ENCODE results near the gene EPSTI1.

DNA sequence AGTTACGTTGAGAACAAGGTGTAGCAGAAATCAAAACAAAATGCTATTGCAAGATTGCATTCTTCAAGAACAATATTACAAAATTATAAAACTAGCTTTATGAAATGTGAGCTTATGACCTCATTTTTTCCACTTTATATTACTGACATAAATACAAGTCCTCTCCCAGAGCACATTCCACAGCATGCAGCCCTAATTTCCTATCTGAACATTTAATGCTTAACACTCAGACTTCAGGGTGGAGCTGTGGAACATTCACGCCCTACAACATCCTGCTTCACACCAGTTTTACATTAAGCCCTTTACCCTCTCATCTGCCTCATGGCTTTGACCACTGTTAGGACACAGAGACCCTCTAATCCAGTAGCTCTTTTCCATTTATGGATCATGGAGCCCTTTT lies 65.5 kb downstream of the EPSTI1 start:
- TF ChIP-seq, protein P1, sequence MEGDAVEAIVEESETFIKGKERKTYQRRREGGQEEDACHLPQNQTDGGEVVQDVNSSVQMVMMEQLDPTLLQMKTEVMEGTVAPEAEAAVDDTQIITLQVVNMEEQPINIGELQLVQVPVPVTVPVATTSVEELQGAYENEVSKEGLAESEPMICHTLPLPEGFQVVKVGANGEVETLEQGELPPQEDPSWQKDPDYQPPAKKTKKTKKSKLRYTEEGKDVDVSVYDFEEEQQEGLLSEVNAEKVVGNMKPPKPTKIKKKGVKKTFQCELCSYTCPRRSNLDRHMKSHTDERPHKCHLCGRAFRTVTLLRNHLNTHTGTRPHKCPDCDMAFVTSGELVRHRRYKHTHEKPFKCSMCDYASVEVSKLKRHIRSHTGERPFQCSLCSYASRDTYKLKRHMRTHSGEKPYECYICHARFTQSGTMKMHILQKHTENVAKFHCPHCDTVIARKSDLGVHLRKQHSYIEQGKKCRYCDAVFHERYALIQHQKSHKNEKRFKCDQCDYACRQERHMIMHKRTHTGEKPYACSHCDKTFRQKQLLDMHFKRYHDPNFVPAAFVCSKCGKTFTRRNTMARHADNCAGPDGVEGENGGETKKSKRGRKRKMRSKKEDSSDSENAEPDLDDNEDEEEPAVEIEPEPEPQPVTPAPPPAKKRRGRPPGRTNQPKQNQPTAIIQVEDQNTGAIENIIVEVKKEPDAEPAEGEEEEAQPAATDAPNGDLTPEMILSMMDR (IDR thresholded peaks at IDR 0.05): no peak
- TF ChIP-seq POLR2A (IDR thresholded peaks at IDR 0.05): no peak

Data from right lobe of liver (tissue), 4 donors.